HG03280 (cell line): ENCODE data around the gene CCNL2.
"Not testable (repeated sequence)": the region's sequence is repeated elsewhere in the genome, so short reads cannot be mapped to it uniquely, and the experiment has no call there.

Experiments used
- ATAC-seq: cut with Tn5 transposase; IDR thresholded peaks from one replicate; pipeline ENCODE4 v1.9.1; 2021; ENCODE audit warnings: mild to moderate bottlenecking, moderate library complexity; ENCODE audit not compliant: unreplicated experiment

Gene CCNL2

GRCh38 chr1:1432274-1432950 is 33.3 kb upstream of the CCNL2 start:
- no peak for ATAC-seq

- no peak for ATAC-seq
Observed at GRCh38 chr1:1431845-1432273, 32.7 kb upstream of the CCNL2 start.

- ATAC-seq = no peak
Observed at GRCh38 chr1:1430992-1431844, 32.1 kb upstream of the CCNL2 start.

GRCh38 chr1:1430114-1430982 is 31.2 kb upstream of the CCNL2 start:
- ATAC-seq = no peak

- no peak for ATAC-seq
Observed at GRCh38 chr1:1429671-1430073, 30.5 kb upstream of the CCNL2 start.

- not testable (repeated sequence) for ATAC-seq
Observed at GRCh38 chr1:1428967-1429366, 29.8 kb upstream of the CCNL2 start.

- no peak for ATAC-seq
Observed at GRCh38 chr1:1428174-1428573, 29.0 kb upstream of the CCNL2 start.

GRCh38 chr1:1427820-1428148 is 28.6 kb upstream of the CCNL2 start:
- ATAC-seq = no peak

GRCh38 chr1:1427106-1427819 is 28.1 kb upstream of the CCNL2 start:
- no peak for ATAC-seq

GRCh38 chr1:1426496-1427105 is 27.5 kb upstream of the CCNL2 start:
- no peak for ATAC-seq

GRCh38 chr1:1425753-1426495 is 26.8 kb upstream of the CCNL2 start:
- ATAC-seq = no peak

GRCh38 chr1:1425426-1425752 is 26.3 kb upstream of the CCNL2 start:
- no peak for ATAC-seq

GRCh38 chr1:1424707-1425106 is 25.6 kb upstream of the CCNL2 start:
- no peak for ATAC-seq

GRCh38 chr1:1423245-1423597 is 24.1 kb upstream of the CCNL2 start:
- ATAC-seq = no peak

GRCh38 chr1:1422465-1423244 is 23.5 kb upstream of the CCNL2 start:
- ATAC-seq = no peak

- ATAC-seq = no peak
Observed at GRCh38 chr1:1421907-1422464, 22.9 kb upstream of the CCNL2 start.

GRCh38 chr1:1421147-1421906 is 22.2 kb upstream of the CCNL2 start, which contains the start of gene ANKRD65:
Gene ANKRD65 (minus strand): TSS chr1:1421276. CDS start chr1:1421005, 271 bp downstream.
- ATAC-seq = no peak

GRCh38 chr1:1420654-1421141 is 21.6 kb upstream of the CCNL2 start:
- ATAC-seq = no peak
